HTR-8/SVneo (cell line): ENCODE results near the gene POFUT2.
A peak's percentile ranks its signal among the peaks of the same experiment; 100 is the strongest.

ENCODE experiments used
- DNase-seq: peaks from one replicate; pipeline ENCODE4 v3.0.0; 2011; ENCODE audit warnings: low spot score, mixed read lengths; ENCODE audit not compliant: insufficient read length
- FAIRE-seq: peaks from 2 replicates; lab custom pipeline; 2011; peaks lifted over from hg19 to GRCh38; lab: Jason Lieb, UNC

The POFUT2 gene

GRCh38 chr21:45299864-45300785 is 12.4 kb upstream of the POFUT2 start:
- no peak for DNase-seq
- FAIRE-seq = no peak

GRCh38 chr21:45299026-45299863 is 11.6 kb upstream of the POFUT2 start:
- no peak for DNase-seq
- FAIRE-seq = no peak

GRCh38 chr21:45297869-45298268 is 10.2 kb upstream of the POFUT2 start:
- no peak for DNase-seq
- no peak for FAIRE-seq

- DNase-seq = no peak
- peak; percentile 4 for FAIRE-seq
Observed at GRCh38 chr21:45297329-45297728, 9.6 kb upstream of the POFUT2 start.

- FAIRE-seq (no peak), DNase-seq (no peak)
Observed at GRCh38 chr21:45296638-45297037, 8.9 kb upstream of the POFUT2 start.

GRCh38 chr21:45295576-45296365 is 8.1 kb upstream of the POFUT2 start:
- FAIRE-seq (peak; percentile 91), DNase-seq (peak; percentile 74)

- DNase-seq (peak; percentile 78), FAIRE-seq (peak; percentile 49)
Observed at GRCh38 chr21:45294509-45295291, 7.0 kb upstream of the POFUT2 start.

GRCh38 chr21:45293726-45294401 is 6.2 kb upstream of the POFUT2 start:
- no peak for DNase-seq
- FAIRE-seq = no peak

- DNase-seq (no peak), FAIRE-seq (peak; percentile 26)
Observed at GRCh38 chr21:45293220-45293725, 5.6 kb upstream of the POFUT2 start.

GRCh38 chr21:45292399-45293219 is 4.9 kb upstream of the POFUT2 start:
- no peak for FAIRE-seq
- peak; percentile 88 for DNase-seq

- DNase-seq (no peak), FAIRE-seq (no peak)
Observed at GRCh38 chr21:45291613-45292398, 4.1 kb upstream of the POFUT2 start.

- FAIRE-seq (no peak), DNase-seq (no peak)
Observed at GRCh38 chr21:45290948-45291612, 3.4 kb upstream of the POFUT2 start.

GRCh38 chr21:45289655-45290515 is 2.2 kb upstream of the POFUT2 start:
- no peak for DNase-seq
- FAIRE-seq = no peak

- DNase-seq (no peak), FAIRE-seq (no peak)
Observed at GRCh38 chr21:45289134-45289533, 1.4 kb upstream of the POFUT2 start.

GRCh38 chr21:45288441-45288841 is 746 bp upstream of the POFUT2 start:
- no peak for FAIRE-seq
- DNase-seq = no peak
